ENCODE data around the gene HIP1R. TPM values are rescaled to one million over a fixed set of nuclear protein-coding genes. Genes with fewer than 3 reads are reported as not detected.
A peak's percentile ranks its signal among the peaks of the same experiment; 100 is the strongest.

HIP1R gene
- total and polyA plus RNA-seq, 2 of the 13 experiments (the other 11 are each of a cell fraction or from before 2014, with no cell fraction given): 18.4 to 25.5 TPM

GRCh38 chr12:122862872-122863701 is 27.8 kb downstream of the HIP1R start (continued):
- TF ChIP-seq, protein P1, sequence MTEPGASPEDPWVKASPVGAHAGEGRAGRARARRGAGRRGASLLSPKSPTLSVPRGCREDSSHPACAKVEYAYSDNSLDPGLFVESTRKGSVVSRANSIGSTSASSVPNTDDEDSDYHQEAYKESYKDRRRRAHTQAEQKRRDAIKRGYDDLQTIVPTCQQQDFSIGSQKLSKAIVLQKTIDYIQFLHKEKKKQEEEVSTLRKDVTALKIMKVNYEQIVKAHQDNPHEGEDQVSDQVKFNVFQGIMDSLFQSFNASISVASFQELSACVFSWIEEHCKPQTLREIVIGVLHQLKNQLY (CRISPR knock-in tag; IDR thresholded peaks at IDR 0.05): peak; percentile 24; the same call in 1 of the 2 replicates
- 0 out of 2 replicates have a peak, but pooled peaks have one; percentile 33 for TF ChIP-seq PATZ1 (CRISPR knock-in tag; IDR thresholded peaks at IDR 0.05)
- no peak for TF ChIP-seq HES4 (CRISPR knock-in tag; IDR thresholded peaks at IDR 0.05; ENCODE audit: borderline replicate concordance)
- no peak for TF ChIP-seq ZNF674 (CRISPR knock-in tag; IDR thresholded peaks at IDR 0.05; ENCODE audit: low read depth)
- TF ChIP-seq SP4 (CRISPR knock-in tag; IDR thresholded peaks at IDR 0.05): no peak
- no peak for TF ChIP-seq HCFC1 (IDR thresholded peaks at IDR 0.05; ENCODE audit: low read depth, low read length)
- TF ChIP-seq, protein P2, sequence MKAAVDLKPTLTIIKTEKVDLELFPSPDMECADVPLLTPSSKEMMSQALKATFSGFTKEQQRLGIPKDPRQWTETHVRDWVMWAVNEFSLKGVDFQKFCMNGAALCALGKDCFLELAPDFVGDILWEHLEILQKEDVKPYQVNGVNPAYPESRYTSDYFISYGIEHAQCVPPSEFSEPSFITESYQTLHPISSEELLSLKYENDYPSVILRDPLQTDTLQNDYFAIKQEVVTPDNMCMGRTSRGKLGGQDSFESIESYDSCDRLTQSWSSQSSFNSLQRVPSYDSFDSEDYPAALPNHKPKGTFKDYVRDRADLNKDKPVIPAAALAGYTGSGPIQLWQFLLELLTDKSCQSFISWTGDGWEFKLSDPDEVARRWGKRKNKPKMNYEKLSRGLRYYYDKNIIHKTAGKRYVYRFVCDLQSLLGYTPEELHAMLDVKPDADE (CRISPR knock-in tag; IDR thresholded peaks at IDR 0.05): no peak
- no peak for TF ChIP-seq ZKSCAN1 (IDR thresholded peaks at IDR 0.05; ENCODE audit: low read length)
- TF ChIP-seq UBTF (CRISPR knock-in tag; IDR thresholded peaks at IDR 0.05): 0 out of 2 replicates have a peak, but pooled peaks have one; percentile 16
- TF ChIP-seq NCOA1 (CRISPR knock-in tag; IDR thresholded peaks at IDR 0.05): no peak
- TF ChIP-seq ZSCAN22 (CRISPR knock-in tag; IDR thresholded peaks at IDR 0.05): no peak
- no peak for TF ChIP-seq ZSCAN12 (CRISPR knock-in tag; IDR thresholded peaks at IDR 0.05)
- TF ChIP-seq GPN1 (CRISPR knock-in tag; IDR thresholded peaks at IDR 0.05; ENCODE audit: borderline replicate concordance): no peak
- TF ChIP-seq ZNF253 (CRISPR knock-in tag; IDR thresholded peaks at IDR 0.05; ENCODE audit: borderline replicate concordance): no peak
- no peak for TF ChIP-seq CC2D1A (CRISPR knock-in tag; IDR thresholded peaks at IDR 0.05)
- no peak for TF ChIP-seq RBM39 (IDR thresholded peaks at IDR 0.05; ENCODE audit: low read depth, low read length, poor library complexity, severe bottlenecking)
- no peak for TF ChIP-seq KLF13 (CRISPR knock-in tag; IDR thresholded peaks at IDR 0.05)
- TF ChIP-seq NFAT5 (CRISPR knock-in tag; IDR thresholded peaks at IDR 0.05): no peak

All from HepG2 (cell line).